Middle frontal gyrus (tissue), 1 donor: ENCODE data around the gene MYEOV.

Experiments used
- DNase-seq: peaks from one replicate; pipeline ENCODE4 v3.0.0-alpha.2; 2015; ENCODE audit warnings: low spot score; ENCODE audit errors: extremely low spot score

Gene MYEOV

GRCh38 chr11:69293819-69294505 is at the start of gene MYEOV:
TSS of gene MYEOV (plus strand) at chr11:69294155. CDS start at chr11:69295355, 1,200 bp downstream.
- no peak for DNase-seq

DNA sequence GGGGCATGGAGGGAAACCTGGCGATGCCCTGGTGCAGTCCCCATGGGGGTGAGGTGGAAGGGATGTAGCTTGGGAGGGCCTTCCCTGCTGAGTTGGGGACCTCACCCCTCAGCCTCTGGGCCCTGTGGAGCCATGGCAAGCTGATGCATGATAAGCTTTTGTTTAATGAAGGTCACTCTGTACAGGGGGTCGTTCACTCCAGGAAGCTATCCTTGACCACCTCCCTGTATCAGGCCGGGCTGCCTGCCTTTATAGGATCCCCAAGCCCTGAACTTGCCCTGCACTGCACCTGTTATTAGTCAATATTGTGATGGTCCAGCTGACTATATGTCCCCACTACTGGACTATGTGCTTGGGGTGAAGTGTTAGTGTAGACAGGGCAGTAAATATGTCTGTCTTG is 49.7 kb upstream of the MYEOV start:
- no peak for DNase-seq

GRCh38 chr11:69245041-69245440 is 48.9 kb upstream of the MYEOV start:
- no peak for DNase-seq

DNA sequence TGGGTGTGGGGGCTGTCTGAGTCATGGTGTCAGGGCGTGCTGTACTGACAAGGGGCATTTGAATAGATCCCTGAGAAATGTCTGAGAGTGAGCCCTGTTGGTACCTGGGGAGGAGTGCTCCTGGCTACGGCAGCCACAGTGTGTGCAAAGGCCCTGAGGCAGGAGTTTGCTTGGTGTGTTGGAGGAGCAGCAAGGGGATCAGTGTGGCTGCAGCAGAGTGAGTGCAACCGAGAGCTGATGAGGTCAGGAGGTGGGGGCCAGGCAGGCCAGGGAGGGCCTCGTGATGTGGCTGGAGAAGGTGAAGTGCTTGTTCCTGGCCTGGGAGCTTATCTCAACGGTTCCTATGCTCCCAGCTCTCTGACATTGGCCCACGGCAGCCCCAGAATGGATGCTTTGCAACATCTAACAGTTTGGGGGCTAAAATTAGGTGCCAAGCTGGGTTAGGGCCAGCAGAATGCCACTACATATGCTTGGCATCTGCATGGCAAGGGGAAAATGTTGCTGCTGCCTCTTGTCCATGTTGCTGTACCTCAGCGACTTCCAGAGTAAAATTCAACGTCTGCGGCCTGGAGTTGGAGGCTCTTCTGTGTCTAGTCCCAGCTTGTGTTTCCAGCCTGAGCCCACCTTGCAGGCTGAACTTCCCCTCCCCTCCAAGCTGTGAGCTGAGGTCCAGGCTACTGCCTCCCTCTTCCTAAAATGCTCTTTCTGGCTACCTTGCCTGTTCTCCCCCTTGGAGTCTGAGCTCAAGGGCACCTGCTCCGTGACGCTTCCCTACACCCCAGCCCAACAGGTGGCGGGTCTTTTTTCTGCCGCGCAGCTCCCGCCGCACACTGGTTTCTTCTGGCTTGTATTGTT is 48.2 kb upstream of the MYEOV start:
- no peak for DNase-seq

DNA sequence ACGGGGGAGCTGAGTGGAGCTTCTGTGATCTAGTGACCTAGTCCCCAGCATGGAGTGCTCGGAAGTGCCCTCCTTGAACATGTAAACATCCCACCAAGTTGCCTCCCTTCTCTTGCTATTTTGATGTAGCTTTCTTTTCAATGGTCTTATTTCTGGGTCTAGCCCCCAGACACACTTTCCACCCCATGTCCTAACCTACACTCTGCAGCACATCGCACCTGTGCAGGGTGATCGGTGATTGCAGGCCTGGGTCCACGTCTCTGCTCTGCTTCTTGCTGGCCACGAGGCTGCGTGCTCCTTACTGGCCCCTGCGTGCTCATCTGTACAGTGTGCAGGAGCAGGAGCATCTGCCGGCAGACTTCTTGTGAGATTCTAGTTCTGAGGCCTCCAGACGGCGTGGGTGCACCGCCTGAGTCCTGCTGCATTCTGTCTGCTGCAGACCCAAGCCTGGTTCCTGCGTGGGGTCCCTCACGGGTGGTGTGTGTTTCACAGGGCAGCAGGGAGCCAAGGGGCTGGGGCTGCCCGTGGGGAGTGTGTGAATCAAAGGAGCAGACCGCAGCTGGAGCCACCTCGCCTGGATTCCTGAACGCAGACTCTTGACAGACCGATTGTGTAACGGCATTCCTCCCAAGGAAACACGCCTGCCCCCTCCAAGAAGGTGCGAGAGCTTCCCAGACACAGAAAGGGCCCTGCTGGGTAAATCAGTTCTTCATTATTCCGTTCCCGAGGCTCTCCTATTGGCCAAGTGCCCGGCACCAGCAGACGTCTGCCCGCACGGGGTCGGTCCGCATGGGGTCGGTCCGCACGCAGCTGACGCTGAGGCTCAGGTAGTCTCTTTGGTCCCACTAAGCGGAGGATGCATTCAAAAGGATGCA is 44.4 kb upstream of the MYEOV start:
- no peak for DNase-seq

GRCh38 chr11:69250186-69251056 is 43.5 kb upstream of the MYEOV start:
- no peak for DNase-seq

- DNase-seq = no peak
Observed at GRCh38 chr11:69251057-69251393, 42.9 kb upstream of the MYEOV start.

GRCh38 chr11:69251639-69252489 is 42.1 kb upstream of the MYEOV start:
- DNase-seq = no peak

GRCh38 chr11:69252490-69252837 is 41.5 kb upstream of the MYEOV start:
- no peak for DNase-seq

DNA sequence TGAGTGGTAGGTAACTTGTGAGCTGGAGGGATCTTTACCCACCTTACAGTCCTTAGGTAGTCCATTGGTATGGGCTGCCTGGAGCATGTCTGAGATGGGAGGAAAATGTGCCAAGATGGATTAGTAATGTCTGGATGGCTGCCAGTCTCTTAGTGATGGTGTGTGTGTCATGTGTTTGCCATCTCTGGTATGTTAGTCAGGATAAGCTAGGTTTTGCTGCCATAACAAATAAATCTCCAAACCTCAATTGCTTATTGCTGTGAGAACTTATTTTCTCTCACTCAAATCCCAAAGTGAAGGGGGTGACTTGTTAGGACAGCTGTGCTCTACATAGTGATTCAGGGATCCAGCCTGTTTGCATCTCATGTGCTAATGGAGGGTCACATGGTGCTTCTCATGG is 40.9 kb upstream of the MYEOV start:
- DNase-seq = no peak

GRCh38 chr11:69257134-69257533 is 36.8 kb upstream of the MYEOV start:
- no peak for DNase-seq

- DNase-seq = no peak
Observed at GRCh38 chr11:69257838-69258658, 35.9 kb upstream of the MYEOV start.

GRCh38 chr11:69259096-69259495 is 34.9 kb upstream of the MYEOV start:
- DNase-seq = no peak

- DNase-seq = no peak
Observed at GRCh38 chr11:69260622-69261021, 33.3 kb upstream of the MYEOV start.

DNA sequence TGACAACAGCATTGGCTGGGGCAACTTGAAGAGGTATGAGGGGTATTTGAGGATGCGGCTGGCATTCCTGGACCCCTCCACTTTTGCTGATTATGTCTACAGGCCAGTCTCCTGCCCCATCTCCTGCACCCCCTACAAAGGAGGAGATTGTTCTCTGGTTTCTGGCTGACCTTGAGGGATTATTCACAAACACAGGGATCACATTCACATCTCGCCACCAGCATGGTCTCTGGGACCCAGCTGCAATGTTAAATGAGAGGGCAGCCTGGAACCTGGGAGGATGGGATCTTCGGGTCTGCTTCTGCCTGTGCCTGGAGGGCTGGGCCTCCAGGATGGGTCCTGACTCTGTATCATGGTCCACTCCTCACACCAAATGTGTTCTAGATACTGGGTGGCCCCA is 32.8 kb upstream of the MYEOV start:
- no peak for DNase-seq

DNA sequence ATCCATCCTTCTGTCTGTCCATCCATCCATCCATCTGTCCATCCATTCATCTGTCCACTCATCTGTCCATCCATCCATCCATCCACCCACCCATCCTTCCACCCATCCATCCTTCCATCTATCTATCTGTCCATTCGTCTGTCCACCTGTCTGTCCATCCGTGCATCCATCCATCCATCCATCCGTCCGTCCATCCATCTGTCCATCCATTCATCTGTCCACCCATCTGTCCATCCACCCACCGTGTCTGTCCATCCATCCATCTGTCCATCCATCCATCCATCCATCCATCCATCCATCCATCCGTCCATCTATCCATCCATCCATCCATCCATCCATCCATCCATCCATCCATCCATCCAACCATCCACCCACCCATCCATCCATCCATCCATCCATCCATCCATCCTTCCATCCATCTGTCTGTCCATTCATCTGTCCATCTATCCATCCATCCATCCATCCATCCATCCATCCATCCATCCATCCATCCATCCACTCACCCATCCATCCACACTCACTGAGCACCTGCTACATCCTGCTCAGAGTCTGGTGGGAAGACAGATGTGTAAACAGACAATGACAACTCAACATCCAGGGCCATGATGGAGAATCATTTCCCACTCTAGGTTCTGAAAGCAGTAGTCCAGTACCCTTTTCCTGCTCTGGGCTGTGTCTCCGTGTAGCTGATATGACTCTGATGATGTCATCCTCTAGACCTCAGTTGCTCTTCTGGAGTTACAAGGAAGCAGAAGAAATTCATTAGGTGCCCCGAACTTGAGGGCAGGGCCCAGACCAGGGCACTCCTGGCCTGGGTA is 30.8 kb upstream of the MYEOV start:
- no peak for DNase-seq

GRCh38 chr11:69263736-69264052 is 30.3 kb upstream of the MYEOV start:
- DNase-seq = no peak

GRCh38 chr11:69264486-69264885 is 29.5 kb upstream of the MYEOV start:
- no peak for DNase-seq

DNA sequence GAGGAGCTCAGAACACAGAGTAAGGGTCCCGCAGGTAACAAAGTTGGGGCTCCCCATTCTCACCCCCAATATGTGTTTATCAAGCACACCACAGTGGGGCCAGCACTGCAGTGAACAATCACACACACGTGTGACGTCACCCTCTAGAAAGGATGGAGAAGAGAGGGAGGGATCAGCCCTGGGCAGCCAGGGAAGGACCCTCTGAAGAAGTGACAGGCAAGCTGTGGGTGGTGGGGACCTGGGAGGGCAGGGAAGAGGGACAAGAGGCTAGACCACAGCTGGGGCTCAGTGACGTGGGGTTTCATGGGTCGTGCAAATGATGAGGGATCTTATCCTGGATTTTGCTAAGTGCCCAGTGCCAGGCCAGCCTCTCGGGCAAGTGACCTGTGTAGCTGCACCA is 28.7 kb upstream of the MYEOV start:
- DNase-seq = no peak
